Measurements from ENCODE around the gene RHEB. TPM values are rescaled to one million over a fixed set of nuclear protein-coding genes. Genes with fewer than 3 reads are reported as not detected.
A peak's percentile ranks its signal among the peaks of the same experiment; 100 is the strongest.

RHEB gene
- total and polyA plus RNA-seq, 2 donors (not counting 1 experiment from before 2014, with no cell fraction given): 9.3 to 40.3 TPM

DNA sequence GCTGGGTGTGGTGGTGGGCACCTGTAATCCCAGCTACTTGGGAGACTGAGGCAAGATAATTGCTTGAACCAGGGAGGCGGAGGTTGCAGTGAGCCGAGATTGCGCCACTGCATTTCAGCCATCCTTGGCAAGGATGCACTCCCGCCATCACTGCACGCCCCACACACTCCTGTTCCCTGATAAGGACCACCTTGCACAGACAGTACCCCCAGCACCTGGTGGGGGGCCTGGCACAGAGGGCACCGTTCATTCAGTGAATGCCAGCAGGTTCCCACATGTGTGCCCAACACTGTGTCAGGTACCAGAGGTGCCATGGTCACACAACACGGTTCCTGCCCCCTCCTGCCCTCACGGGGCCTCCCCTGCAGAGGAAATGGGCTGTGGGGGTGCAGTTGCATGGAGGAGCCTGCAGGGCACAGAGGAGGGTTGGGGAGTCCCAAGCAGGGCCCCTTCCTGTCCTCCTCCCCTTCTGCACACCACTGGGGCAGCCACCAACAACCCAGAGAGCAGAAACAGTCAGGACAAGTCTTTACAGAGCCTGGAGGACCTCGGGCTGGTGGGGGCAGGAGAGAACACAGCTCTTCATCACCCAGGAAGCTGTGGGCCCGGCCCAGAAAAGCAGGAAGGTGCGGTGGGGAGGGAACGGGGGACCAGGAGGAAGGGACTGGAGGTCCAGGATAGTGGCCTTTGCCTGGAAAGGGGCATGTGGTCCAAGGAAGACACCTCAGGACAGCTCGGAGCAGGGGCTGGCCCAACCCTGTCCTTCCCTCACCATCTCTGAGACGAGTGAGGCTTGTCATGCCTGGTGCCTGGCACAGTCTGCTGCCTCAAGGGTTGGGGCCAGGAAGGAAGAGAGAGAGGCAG, 86.8 kb downstream of the RHEB start:
- ATAC-seq (ENCODE audit: low read depth) (peak; percentile 63), DNase-seq (peak; percentile 29)
- Histone ChIP-seq H3K27me3 (replicated peaks in 1 of 4; ENCODE audit: control extremely low read depth in 1 of 4, control insufficient read depth in 3 of 4, insufficient read depth in 4 of 4, low read length in 3 of 4) (peaks cover 0 to 4% (median 0%) of the 10 kb centered on the region in 4 experiments), H3K27ac (ENCODE audit: low read length in 2 of 2) (no peak overlapping the region), H3K79me2 (ENCODE audit: control insufficient read depth, insufficient read depth, low read length) (no peaks in the 10 kb centered on the region), H4K20me1 (ENCODE audit: control insufficient read depth, insufficient read depth, low read length, poor library complexity, severe bottlenecking) (no peaks in the 10 kb centered on the region), H3K4me1 (ENCODE audit: control insufficient read depth in 2 of 2, insufficient read depth in 2 of 2, low read length in 2 of 2) (peaks cover 19 to 21% of the 10 kb centered on the region in 2 donors), H2AFZ (ENCODE audit: insufficient read depth, low read depth, low read length, poor library complexity, severe bottlenecking) (peak overlapping the region; percentile 51), H3K9me3 (ENCODE audit: control extremely low read depth in 1 of 3, control insufficient read depth in 2 of 3, insufficient read depth in 1 of 3, low read length in 2 of 3) (peaks cover 0 to 3% (median 0%) of the 10 kb centered on the region in 3 donors), H3K36me3 (replicated peaks in 1 of 2; ENCODE audit: control extremely low read depth in 1 of 2, control insufficient read depth in 1 of 2, extremely low read depth in 1 of 2, insufficient read depth in 2 of 2, low read length in 1 of 2) (no peaks in the 10 kb centered on the region), H3K4me3 (ENCODE audit: control extremely low read depth in 1 of 5, extremely low read depth in 1 of 5, insufficient read depth in 1 of 5, low read depth in 2 of 5, low read length in 4 of 5) (no peak overlapping the region), H3K4me2 (replicated peaks; ENCODE audit: low read depth, low read length, poor library complexity, severe bottlenecking) (peak overlapping the region; percentile 19), H3K9ac (ENCODE audit: low read length) (no peak overlapping the region)
- peaks cover 16% of the 10 kb centered on the region for H3K4me1 Mint-ChIP-seq
- H3K27me3 Mint-ChIP-seq: peaks cover 8% of the 10 kb centered on the region
- POLR2A ChIA-PET: no interaction called here
- CTCF ChIA-PET: interaction anchor here (0.5 to 0.9 kb wide), 2 partner anchors 15 to 129 kb away, joined by 3 read pairs; no protein-coding TSS in a partner anchor
- intact Hi-C loops (cut with micrococcal nuclease): no loop called here
- H3K27ac Mint-ChIP-seq: no peak overlapping the region
- H3K9me3 Mint-ChIP-seq (ENCODE audit: insufficient read depth): no peaks in the 10 kb centered on the region
- TF ChIP-seq, protein P1, sequence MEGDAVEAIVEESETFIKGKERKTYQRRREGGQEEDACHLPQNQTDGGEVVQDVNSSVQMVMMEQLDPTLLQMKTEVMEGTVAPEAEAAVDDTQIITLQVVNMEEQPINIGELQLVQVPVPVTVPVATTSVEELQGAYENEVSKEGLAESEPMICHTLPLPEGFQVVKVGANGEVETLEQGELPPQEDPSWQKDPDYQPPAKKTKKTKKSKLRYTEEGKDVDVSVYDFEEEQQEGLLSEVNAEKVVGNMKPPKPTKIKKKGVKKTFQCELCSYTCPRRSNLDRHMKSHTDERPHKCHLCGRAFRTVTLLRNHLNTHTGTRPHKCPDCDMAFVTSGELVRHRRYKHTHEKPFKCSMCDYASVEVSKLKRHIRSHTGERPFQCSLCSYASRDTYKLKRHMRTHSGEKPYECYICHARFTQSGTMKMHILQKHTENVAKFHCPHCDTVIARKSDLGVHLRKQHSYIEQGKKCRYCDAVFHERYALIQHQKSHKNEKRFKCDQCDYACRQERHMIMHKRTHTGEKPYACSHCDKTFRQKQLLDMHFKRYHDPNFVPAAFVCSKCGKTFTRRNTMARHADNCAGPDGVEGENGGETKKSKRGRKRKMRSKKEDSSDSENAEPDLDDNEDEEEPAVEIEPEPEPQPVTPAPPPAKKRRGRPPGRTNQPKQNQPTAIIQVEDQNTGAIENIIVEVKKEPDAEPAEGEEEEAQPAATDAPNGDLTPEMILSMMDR (IDR thresholded peaks at IDR 0.05): peak; percentile 25
- no peak for TF ChIP-seq EZH2 (IDR thresholded peaks at IDR 0.05; ENCODE audit: borderline replicate concordance, insufficient read depth, low read depth, low read length, poor library complexity, severe bottlenecking)
- no peak overlapping the region for H3K4me3 Mint-ChIP-seq
- WGBS (ENCODE audit: insufficient coverage): 64% methylated on average over 11 of the region's 14 CpGs

DNA sequence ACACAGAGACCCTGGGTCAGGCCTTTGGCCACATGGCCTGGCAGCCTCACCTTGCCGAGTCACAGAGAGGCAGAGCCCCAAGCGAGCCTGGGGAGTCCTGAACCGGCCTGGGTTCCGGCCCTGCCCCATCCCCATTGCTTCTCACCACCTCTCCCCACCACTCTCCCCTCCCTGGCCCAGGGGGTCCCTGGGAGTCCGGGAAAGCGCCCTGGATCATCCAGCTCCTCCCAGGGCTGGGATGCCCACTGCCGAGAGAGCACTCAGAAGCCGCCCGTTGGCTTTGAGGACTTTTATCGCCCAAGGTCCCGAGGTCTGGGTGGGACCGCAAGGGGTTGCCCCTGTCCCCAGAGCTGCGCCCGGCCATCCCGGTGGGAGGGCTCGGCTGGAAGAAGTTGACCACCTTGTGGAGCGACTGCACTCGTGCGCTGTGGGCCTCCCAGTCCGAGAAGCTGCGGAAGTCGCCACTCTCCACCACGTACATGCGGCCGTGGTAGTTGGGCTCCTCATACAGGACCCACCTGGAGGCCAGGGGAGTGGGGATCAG, 87.9 kb downstream of the RHEB start:
- no peak overlapping the region for H3K4me3 ChIP-seq (ENCODE audit: control extremely low read depth in 1 of 5, extremely low read depth in 1 of 5, insufficient read depth in 1 of 5, low read depth in 2 of 5, low read length in 4 of 5)
- no peak overlapping the region for H3K9ac ChIP-seq (ENCODE audit: low read length)
- ATAC-seq (ENCODE audit: low read depth): no peak
- H3K27ac ChIP-seq (ENCODE audit: low read length in 2 of 2): no peak overlapping the region
- H3K4me1 Mint-ChIP-seq: peaks cover 16% of the 10 kb centered on the region
- intact Hi-C loops (cut with micrococcal nuclease): no loop called here
- H3K4me2 ChIP-seq (replicated peaks; ENCODE audit: low read depth, low read length, poor library complexity, severe bottlenecking): no peak overlapping the region
- ChIA-PET CTCF (no interaction called here), POLR2A (no interaction called here)
- H4K20me1 ChIP-seq (ENCODE audit: control insufficient read depth, insufficient read depth, low read length, poor library complexity, severe bottlenecking): no peaks in the 10 kb centered on the region
- peaks cover 0 to 4% (median 0%) of the 10 kb centered on the region in 4 experiments for H3K27me3 ChIP-seq (replicated peaks in 1 of 4; ENCODE audit: control extremely low read depth in 1 of 4, control insufficient read depth in 3 of 4, insufficient read depth in 4 of 4, low read length in 3 of 4)
- 96% methylated on average over 25 of the region's 25 CpGs for WGBS (ENCODE audit: insufficient coverage)
- H3K9me3 ChIP-seq (ENCODE audit: control extremely low read depth in 1 of 3, control insufficient read depth in 2 of 3, insufficient read depth in 1 of 3, low read length in 2 of 3): peaks cover 0 to 3% (median 0%) of the 10 kb centered on the region in 3 donors
- no peak for DNase-seq
- H3K9me3 Mint-ChIP-seq (ENCODE audit: insufficient read depth): no peaks in the 10 kb centered on the region
- H3K4me3 Mint-ChIP-seq: no peak overlapping the region
- no peaks in the 10 kb centered on the region for H3K36me3 ChIP-seq (replicated peaks in 1 of 2; ENCODE audit: control extremely low read depth in 1 of 2, control insufficient read depth in 1 of 2, extremely low read depth in 1 of 2, insufficient read depth in 2 of 2, low read length in 1 of 2)
- no peak for TF ChIP-seq EZH2 (IDR thresholded peaks at IDR 0.05; ENCODE audit: borderline replicate concordance, insufficient read depth, low read depth, low read length, poor library complexity, severe bottlenecking)
- TF ChIP-seq, protein P1 (IDR thresholded peaks at IDR 0.05): no peak
- peaks cover 19 to 21% of the 10 kb centered on the region in 2 donors for H3K4me1 ChIP-seq (ENCODE audit: control insufficient read depth in 2 of 2, insufficient read depth in 2 of 2, low read length in 2 of 2)
- H2AFZ ChIP-seq (ENCODE audit: insufficient read depth, low read depth, low read length, poor library complexity, severe bottlenecking): no peak overlapping the region
- H3K27ac Mint-ChIP-seq: no peak overlapping the region
- no peaks in the 10 kb centered on the region for H3K79me2 ChIP-seq (ENCODE audit: control insufficient read depth, insufficient read depth, low read length)
- H3K27me3 Mint-ChIP-seq: peaks cover 7% of the 10 kb centered on the region
